NCI-H748 (cell line): ENCODE results near the gene ME1.
"Not testable (repeated sequence)": the region's sequence is repeated elsewhere in the genome, so short reads cannot be mapped to it uniquely, and the experiment has no call there.

Source experiments
- DNase-seq: peaks from one replicate; lab custom pipeline; 2025; ENCODE audit not compliant: unreplicated experiment; lab: John Stamatoyannopoulos, UW

Gene ME1

DNA sequence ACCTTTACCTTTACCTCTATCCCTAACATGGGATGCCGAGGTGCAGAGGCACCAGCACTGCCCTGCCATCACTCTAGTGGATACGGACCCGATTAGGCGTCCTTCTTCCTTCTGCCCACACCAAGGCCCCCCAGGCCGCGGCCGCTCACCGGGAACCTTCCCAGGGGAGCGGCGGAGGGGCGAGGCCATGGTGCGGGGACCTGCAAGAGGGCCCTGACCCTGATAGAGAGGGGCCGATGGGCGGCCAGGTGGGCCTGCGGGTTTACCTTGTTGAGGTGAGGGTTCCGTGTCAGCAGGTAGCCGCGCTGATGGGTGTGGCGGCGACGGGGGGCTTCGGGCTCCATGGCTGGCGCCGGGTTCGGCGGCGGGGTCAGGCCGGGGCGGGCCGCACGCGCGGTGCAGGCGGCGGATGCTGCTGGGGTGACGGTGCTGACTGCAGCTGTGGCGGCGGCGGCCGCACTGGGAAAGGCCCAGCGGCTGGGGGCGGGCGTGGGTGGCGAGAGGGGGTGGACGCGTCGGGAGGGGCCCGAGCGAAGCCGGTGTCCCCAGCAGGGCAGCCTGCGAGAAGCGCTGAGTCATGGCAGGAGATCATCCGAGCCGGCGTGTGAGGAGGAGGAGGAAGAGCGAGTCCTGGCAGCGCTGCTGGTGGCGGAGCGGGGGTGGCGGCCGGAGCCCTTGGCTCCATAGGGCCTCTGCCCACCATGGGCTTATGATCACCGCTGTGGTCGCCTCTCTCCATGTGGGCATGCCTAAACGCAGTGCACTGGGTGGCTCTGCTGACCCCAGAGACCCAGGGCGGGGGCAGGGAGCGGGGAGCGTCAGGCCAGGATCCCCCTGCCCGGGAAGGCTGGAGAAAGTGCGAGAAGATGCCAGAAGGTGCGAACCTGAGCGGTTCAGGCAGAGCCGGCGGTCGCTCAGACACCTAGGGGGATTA lies at the start of gene ME1:
TSS of gene ME1 (minus strand) at position 441 of the 934 bp plus-strand sequence. CDS start at position 344, 97 bp downstream.
- peak; percentile 51 for DNase-seq

- DNase-seq = no peak
Observed at GRCh38 chr6:83480470-83480869, 49.6 kb upstream of the ME1 start.

DNA sequence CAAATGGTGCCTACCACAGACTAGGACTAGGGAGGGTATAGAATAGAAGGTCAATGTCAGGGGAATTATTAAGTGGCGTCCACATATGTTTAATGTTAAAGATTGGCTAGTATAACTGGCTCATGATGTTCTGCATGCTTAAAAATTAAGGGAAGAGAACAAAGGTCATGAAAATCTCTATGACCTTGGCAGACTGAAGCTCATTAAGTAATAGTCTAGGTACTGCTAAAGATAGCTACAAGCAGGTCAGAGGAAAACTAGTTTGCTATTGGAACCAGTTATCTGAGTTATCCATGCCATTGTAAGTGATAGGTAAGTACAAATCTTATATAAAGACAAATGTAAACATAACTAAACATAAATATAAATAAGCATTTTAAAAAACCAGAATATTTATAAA lies 48.5 kb upstream of the ME1 start:
- no peak for DNase-seq

- DNase-seq = no peak
Observed at GRCh38 chr6:83476971-83477370, 46.1 kb upstream of the ME1 start.

- DNase-seq = peak; percentile 89
Observed at GRCh38 chr6:83474309-83474708, 43.5 kb upstream of the ME1 start.

DNA sequence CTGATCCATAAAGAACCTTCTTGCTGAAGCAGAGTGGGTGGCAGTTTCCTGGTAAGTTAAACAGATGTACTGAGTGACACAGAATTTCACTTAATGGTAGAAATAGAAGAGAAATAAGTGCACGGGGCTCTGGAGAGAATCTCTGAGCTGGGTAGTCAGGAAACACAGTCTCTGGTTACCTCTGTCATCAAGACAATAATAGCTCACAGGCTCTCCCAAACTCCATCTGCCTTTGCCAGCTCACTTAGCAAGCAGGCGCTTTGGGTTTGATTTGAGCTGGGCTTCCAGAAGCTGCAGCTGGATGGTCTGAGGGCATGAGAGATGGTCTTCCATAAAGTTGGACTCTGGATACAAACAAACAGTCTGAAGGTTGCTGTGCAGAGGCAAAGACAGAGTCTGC lies 41.9 kb upstream of the ME1 start:
- no peak for DNase-seq

- DNase-seq = no peak
Observed at GRCh38 chr6:83470587-83470986, 39.7 kb upstream of the ME1 start.

DNA sequence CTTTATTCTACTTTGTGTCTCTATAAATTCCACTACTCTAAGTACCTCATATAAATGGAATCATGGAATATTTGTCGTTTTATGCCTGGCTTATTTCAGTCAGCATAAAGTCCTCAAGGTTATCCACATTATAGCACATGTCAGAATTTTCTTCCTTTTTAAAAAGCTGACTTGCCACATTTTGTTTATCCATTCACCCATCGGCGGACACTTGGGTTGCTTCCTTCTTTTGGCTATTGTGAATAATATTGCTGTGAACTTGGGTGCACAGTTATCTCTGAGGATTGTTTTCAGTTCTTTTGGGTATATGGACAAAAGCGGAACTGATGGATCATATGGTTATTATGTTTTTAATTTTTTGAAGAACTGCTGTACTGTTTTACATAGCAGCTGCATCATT lies 39.1 kb upstream of the ME1 start:
- DNase-seq = no peak

DNA sequence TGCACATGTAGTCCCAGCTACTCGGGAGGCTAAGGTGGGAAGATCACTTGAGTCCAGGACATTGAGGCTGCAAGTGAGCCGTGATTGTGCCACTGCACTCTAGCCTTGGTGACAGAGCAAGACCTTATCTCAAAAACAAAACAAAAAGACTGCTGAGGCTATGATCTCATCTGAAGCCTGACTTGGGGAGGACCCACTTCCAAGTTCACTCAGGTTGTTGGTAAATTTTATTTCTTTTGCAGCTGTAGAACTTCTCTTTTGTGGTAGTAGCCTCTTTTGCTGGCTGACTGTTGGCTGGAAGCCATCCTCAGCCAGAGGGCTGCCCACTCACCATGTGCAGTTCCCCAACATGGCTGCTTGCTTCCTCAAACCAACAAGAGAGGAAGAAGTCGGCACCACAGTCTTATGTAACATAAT lies 36.8 kb upstream of the ME1 start:
- DNase-seq = no peak

- DNase-seq = no peak
Observed at GRCh38 chr6:83466328-83466727, 35.5 kb upstream of the ME1 start.

GRCh38 chr6:83464381-83465140 lies 33.7 kb upstream of the ME1 start:
- no peak for DNase-seq

DNA sequence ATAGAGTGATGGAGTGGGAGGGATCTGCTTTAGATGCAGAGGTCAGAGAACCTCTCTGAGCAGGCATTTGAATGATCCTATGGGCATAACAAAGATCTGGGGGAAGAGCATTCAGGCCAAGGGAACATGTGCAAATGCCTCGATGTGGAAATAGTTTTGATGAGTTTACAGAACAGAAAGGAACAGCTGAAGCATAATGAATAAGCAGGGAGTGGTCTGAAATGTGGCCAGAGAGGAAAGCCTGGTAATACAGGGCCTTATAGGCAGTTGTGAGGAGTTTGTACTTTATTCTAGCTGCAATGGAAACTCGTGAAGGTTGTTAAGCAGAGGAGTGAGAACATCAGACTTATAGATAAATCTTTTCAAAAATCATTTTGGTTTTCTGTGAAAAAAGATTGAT lies 33.0 kb upstream of the ME1 start:
- DNase-seq = no peak

DNA sequence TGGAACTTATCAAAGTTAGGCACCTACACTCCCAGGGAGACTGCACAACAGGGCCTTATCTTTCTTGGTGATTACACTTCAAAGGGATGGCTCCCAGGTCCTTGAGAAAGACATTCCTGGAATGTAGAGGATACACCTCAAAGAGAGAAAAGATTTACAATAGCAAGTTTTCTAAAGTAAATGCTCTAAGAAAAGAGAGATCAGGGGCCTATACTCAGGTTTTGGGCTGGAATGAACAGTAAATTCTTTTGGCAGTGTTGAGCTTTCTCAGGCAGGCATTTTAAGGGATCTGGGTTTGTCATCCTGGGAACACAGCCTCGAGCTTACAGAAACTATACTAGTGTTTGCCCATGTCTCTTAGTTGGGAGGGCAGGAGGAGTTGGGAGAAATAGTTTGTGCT lies 31.7 kb upstream of the ME1 start:
- DNase-seq = no peak

DNA sequence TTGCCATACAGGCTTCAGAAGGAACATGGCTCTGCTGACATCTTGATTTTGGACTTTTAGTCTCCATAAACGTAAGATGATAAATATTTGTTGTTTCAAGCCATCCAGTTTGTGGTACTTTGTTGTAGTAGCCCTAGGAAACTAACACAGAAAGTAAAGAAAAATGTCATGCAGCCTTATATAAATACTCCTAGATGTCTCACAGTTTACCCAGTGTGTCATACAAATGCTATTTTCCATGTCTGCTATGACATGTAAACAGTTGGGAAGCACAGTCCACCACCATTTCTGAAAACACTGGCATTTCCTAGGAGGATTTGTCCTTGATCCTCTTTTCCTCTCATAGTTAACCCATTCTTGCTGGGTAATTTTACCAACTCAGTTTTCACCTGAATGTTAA lies 30.6 kb upstream of the ME1 start:
- DNase-seq = no peak

GRCh38 chr6:83459663-83460062 lies 28.8 kb upstream of the ME1 start:
- DNase-seq = no peak

GRCh38 chr6:83450015-83450414 lies 19.2 kb upstream of the ME1 start:
- not testable (repeated sequence) for DNase-seq

- not testable (repeated sequence) for DNase-seq
Observed at GRCh38 chr6:83444086-83444699, 13.3 kb upstream of the ME1 start.

GRCh38 chr6:83443516-83443915 lies 12.7 kb upstream of the ME1 start:
- no peak for DNase-seq

GRCh38 chr6:83442752-83443151 lies 11.9 kb upstream of the ME1 start:
- no peak for DNase-seq

DNA sequence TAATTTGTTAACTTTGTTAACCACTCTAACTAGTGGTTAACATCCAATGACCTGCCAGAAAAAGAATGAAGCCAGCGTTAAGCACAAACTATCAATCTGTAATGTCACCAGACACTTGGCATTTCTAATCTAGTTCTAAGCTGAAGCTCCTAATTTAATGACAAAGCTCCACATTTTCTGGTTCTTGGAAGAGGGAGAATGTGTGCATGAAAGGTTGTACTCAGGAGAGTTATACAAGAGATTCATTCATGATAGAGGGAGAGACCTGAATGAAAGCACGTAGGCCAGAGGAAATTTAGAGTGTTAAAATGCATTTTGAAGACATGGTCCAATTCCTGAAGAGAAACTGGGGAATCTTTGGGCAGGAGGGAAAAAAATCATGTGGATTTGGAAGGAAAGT lies 8.3 kb upstream of the ME1 start:
- no peak for DNase-seq

DNA sequence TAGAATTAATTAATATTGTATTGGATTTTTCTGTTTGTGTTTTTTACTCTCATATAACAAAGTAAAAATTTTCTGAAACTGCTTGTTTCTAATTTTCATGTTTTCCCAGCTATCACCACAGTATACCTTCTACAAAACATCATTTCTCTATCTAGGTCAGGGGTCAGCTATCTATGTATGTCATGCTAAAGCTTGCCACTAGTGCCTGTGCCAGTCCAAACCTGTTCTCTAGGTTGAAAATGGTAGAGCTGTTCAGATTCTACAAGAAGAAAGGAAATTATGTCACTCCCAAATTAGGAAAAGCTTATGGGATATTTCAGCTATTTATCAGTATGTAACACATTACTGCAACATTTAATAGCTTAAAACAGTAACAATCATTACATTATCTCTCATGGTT lies 5.8 kb upstream of the ME1 start:
- no peak for DNase-seq

DNA sequence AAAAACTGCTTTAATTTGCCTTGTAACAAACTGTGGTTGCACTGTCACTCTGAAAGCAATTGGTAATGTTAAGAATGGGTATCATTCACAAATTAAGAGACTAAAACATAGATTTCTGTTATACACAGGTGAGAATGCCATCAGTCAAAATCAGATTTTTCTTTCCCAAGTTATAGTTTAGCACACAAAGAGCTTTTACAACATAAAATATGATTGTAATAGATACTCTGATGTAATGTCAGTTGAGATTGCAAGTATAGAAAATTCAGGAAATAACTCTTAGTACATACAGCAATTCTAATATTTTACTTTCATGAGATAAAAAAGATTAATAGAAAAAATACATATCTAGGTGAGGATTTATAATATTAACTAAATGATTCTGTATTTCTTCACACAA lies 2.3 kb upstream of the ME1 start:
- no peak for DNase-seq
